GM21390 (cell line): ENCODE measurements around the gene TTC28.
"Not testable (repeated sequence)": the region's sequence is repeated elsewhere in the genome, so short reads cannot be mapped to it uniquely, and the experiment has no call there.

Experiments
- ATAC-seq: cut with Tn5 transposase; IDR thresholded peaks from one replicate; pipeline ENCODE4 v1.9.1; 2021; ENCODE audit not compliant: unreplicated experiment

Gene TTC28

DNA sequence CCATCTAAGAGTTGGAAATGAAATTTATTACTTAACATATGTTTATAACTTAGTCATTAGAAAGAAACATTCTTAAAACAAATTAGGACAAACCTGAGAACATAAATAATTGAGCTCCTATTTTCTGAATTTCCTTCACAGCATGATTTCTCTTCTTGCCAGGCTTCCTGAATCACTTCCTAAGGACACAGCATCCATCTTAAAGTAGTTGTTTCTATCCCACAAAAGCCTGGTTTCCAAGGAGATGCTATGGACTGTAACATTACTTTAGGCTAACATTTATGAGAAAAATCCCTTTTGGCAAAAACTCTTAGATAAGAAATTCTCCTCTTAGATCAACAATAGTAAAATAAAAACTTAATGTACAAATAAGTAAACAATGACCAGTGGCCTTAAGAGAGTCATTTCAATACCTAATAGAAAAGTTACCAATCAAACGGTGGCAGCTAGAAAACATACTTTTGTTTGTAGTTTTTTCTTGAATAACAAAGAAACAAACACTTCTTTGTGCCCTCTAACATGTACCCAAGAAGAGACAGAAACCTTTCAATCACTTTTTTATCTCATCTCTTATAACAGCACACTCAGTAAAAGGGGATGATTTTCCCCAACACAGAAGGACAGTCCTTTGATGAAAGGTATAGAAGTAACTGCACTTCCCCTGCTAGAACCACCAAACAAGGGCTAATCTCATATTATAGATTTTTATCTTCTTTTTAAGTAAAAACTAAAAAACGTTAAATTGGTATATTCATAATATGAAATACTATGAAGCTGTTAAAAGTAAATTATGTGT, 74.5 kb downstream of the TTC28 start:
- no peak for ATAC-seq

DNA sequence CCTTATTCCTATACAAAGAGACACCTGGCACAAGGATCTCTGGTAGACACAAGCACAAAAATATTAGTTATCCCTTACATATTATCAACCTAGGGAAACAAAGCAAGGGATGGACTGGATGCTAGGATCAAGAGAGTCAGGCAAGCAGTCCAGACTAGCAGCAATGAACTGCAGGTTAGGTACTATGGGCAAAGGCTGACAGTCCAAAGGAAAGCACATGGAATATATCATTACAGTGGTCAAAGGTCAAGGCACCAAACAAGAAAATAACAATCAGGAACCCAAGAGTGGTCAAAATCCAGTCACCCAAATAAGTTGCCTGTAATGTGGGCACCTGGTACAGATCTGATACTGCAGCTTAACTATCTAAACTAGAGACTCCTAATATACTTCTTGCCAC, 77.7 kb downstream of the TTC28 start:
- ATAC-seq, result no peak

DNA sequence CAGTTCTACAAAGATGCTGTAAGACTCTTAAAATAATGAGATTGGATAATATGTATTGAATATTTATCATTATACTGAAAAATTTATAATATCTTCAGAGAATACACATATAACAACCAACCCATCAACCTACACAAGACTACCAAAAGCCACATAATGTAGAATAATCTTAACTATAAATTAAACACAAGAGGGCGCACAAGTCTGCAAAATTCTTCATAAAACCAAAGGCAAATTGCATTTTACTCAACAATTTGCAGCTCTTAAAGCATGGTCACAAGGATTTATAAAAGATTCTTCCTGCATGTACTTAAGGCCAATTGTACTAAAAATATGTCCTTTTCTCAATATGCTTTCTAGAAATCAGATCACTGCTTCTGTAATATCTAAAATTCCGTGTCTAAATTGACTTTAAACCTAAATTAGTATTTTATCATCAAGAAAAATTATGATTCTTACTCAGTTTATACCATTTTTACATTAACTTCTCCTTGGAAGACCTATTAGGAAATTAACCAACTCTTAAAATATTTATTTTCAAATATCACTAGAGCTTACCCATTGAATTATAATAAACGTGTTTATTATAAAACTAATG, 79.0 kb downstream of the TTC28 start:
- no peak for ATAC-seq

DNA sequence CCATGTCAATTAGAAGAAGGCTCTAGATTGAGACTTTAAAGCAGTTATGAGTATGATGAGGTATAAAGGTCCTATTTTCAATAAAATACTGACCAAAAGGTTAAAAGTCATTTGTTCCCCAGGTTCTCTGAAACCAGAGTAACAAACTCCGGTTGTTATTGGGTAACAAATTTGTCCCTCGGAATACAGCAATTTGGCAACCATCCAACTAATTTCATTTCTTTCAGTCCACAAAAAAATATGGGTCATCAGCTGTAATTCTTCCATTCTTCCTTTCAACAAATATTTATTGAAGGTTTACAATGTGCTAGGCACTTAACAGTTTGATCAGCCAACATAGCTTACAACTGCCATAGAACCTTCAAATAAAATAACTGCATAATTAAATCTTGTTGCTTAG, 79.9 kb downstream of the TTC28 start:
- ATAC-seq, result no peak

DNA sequence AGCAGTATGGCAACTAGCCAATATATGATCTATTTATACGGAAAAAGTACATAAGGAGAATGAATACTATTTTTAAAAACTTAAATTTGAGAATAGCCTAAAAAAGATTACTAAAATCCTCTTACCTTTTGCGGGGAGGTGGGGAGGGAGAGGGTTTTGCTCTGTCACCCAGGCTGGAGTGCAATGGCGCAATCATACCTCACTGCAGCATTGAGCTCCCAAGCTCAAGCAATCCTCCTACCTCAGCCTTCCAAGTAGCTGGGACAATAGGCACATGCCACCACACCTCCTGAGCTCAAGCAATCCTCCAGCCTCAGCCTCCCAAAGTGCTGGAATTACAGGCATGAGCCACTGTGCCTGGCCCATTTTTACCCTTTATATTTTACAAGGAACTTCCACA, 82.0 kb downstream of the TTC28 start:
- ATAC-seq, result no peak

DNA sequence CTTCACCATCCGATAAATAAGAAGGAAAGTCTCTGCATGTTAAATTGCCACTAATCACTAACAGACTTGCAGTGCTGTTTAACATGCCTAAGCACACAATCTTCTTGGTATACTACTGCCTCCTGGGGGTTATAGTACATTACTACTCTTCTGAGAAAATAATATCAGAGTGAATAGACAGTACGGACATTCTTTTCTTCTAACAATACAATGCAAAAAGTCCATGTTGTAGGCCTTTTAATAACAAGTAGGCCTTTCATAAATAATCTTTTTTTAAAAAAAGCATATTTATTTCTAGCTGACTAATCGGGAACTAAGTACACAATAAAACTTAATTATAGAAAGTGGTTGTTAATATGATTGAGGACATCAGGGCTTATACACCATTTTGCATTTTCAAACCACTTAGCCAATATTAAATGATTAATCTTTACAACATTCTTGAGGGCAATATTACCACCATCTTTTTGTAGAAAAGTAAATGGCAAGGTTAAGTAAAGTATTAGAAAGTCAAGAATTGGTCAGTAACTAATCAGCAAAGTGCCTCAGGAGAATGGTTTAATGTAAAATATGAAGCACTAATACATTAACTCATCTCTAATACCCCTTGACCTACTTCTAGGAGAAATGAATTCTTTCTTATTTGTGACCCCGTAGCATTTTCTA, 84.7 kb downstream of the TTC28 start:
- no peak for ATAC-seq

DNA sequence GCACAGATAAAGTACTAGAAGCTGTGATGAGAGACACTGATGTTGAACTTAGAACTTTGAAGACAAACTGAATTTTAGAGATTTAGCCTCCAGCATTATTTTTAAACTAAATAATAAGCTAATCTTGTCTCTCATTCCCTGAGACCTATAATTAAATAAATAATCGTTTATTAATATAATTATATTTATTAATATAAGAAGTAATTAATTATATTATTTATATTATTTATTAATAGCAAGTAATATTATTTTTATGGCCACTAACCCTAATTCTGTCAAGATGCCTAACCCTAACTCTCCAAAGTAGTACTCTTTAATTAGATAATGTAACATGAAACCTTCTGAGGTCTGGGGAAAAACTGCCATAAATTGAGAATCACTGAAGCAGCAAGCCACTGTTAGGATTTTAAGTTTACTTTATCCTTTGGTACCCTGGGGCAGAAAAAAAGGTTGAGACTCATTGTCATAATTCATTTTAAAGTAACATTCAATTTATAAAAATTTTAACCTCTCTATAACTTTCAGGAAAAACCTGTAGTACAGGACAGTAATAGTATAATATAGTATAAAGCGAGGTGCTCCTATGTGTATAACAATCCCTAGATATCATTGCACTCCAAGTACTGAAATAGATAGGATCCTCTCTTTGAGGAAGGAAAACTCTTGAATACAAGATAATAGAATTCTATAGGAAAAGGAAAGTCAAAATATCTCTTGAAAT, 85.4 kb downstream of the TTC28 start:
- ATAC-seq, result no peak

DNA sequence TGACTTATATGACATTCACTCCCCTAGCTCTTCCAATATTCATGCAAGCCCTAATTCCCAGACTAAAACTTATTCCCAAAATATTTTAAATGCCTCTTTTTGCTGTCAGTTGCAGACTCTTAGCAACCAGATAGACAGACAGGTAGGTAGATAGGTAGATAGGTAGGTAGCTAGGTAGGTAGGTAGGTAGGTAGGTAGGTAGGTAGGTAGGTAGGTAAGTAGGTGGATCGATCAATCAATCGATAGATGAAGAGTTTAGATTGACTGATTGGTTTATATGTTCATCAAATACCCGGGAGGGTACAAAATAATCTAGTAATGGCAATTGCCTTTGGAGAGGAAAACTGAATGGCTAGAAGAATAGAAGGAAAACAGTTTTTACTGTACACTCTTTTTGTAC, 86.3 kb downstream of the TTC28 start:
- ATAC-seq, result no peak

DNA sequence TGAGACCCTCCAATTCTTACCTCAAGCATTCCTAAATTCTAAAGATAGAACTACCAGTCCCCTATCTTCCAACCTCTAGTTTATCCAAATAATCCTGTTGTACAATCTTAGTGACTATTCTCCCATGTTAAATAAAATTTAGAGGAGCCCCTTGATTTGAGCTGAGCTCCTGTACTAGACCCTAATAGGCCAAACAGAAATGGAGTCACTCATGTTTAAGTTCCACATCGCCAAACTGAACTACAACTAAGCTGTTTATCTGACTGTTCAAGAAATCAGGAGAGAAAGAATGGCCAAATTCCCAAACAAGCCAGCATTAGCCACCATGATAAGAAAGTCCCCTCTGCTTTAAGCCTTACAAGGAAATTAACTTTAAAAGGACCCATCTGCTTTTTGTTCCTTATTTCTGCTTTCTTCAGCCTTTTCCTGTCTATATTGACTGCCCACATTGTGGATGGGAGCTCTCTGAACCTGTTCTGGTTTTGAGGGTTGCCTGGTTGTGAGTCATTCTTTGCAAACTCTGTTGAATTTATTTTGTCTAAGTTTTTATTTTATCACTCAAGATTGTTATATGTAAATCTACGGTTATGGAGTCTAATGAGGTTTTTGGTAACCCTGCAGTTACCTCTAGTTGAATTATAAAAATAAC, 90.4 kb downstream of the TTC28 start:
- no peak for ATAC-seq

DNA sequence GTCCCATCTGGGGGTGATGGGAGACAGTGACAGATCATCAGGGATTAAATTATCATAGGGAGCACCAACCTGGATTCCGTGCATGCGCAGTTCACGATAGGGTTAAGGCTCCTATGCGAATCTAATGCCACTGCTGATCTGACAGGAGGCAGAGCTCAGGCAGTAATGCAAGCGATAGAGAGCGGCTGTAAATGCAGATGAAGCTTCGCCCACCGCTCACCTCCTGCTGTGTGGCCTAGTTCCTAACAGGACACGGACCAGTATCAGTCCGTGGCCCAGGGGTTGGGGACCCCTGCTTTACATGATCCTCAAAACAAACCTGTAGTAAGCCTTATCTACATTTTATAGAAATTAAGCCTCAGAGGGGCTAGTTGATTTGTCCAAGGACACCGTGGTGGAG, 94.3 kb downstream of the TTC28 start:
- no peak for ATAC-seq

DNA sequence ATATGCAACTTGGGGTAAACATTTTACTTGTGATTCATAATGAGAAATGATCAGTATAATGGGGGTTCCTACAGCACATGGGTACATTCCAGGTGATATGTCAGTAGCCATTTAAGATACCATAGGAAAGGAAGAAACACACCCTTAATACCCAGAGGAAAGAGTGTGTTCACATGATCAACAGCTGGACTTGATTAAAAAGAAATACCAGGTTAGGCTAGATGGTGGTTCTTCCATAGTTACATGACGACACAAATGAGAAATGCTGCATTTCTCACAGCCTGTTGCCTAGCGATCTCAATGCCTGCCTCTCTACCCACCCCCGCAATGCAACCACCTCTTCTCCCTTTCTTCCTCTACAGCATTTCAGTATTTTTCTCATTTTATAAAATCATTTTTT, 96.8 kb downstream of the TTC28 start:
- no peak for ATAC-seq

DNA sequence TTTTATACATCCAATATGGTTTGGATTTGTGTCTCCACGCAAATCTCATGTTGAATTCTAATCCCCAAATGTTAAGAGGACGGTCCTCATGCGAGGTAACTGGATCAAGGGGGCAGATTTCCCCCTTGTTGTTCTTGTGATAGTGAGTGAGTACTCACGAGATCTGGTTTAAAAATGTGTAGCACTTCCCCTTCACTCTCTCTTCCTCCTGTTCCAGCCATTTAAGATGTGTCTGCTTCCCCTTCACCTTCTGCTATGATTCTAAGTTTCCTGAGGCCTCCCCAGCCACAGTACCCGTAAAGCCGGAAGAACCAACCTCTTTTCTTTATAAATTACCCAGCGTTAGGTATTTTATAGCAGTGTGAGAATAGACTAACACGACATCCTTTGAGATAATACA, 98.6 kb downstream of the TTC28 start:
- ATAC-seq, result no peak

DNA sequence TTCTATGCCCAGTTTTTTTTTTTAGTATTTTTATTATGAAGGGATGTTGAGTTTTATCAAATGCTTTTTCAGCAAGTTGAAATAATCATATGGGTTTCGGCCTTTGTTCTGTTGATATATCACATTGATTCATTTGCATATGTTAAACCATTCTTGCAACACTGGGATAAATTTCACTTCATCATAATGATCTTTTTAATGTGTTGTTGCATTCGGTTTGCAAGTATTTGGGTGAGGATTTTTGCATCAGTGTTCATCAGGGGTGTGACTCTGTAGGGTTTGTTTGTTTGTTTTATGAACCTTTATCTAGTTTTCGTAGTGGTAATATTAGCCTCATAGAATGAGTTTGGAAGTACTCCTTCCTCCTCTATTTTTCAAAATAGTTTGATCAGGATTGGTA, 103.5 kb downstream of the TTC28 start:
- no peak for ATAC-seq

DNA sequence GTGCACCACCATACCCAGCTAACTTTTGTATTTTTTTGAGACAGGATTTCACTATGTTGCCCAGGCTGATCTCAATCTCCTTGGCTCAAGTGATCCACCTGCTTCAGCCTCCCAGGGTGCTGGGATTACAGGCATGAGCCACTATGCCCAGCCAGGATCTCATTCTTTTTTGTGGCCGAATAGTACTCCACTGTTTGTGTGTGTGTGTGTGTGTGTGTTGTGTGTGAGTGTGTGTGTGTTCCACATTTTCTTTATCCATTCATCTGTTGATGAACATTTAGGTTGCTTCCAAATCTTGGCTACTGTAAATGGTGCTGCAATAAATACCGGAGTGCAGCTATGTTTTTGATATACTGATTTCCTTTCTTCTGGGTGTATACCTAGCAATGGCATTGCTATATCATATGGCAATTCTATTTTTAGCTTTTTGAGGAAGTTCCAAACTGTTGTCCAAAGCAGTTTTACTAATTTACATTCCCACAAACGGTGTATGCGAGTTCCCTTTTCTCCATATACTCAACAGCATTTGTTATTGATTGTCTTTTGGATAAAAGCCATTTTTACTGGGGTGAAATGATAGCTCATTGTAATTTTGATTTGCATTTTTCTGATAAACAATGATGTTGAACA, 105.4 kb downstream of the TTC28 start:
- ATAC-seq, result no peak

DNA sequence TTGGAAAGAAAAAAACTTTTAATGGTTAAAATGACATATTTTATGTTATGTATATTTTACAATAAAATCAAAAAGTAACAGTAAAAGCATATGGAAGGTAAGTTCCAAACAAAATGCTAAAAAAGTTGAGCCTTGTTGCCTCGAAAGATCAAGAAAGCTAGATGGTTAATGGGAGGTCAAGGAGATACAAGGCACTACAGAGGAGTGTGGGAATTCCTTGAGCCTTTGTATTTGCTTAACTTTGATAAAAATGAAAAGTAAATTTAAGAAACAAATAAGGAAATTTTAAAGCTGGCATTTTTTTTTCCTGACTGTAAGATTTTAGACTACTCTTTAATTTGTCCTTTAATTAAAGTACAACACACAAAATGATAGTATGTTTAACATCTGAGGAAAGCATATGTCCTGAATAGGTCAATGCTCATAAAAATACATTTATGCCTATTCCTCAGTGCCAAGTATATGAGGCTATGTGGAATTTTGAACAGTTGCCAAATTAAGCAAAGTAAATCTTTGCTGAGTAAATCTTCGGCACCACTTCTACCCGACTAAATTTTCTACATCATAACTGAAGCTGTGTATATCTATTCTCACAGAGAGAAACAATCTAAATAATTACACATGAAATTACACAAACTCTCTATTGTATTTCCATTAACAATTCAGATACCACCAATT, 108.8 kb downstream of the TTC28 start:
- no peak for ATAC-seq

DNA sequence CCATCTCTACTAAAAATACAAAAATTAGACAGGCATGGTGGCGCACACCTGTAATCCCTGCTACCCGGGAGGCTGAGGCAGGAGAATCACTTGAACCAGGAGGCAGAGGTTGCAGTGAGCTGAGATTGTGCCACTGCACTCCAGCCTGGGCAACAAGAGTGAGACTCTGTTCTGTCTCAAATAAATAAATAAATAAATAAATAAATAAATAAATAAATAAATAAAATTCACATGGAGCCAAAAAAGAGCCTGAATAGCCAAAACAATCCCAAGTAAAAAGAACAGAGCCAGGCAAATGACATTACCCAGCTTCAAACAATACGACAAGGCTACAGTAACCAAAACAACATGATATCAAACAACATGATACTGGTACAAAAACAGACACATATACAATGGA, 110.7 kb downstream of the TTC28 start:
- ATAC-seq, result not testable (repeated sequence)

DNA sequence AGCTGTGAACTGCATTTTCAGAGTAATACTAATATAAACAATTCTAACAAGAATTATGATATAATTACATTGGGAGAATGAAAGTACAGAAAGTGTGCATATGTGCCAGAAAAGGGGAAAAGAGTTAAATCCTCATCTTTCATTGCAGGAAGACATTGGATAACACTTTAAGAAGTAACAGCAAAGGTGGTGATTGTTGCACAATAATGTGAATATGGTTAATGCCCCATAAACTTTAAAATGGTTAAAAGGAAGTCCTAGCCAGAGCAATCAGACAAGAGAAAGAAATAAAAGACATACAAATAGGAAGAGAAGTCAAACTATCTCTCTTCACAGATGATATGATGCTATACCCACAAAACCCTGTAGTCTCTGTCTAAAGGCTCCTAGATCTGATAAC, 111.5 kb downstream of the TTC28 start:
- ATAC-seq, result no peak

DNA sequence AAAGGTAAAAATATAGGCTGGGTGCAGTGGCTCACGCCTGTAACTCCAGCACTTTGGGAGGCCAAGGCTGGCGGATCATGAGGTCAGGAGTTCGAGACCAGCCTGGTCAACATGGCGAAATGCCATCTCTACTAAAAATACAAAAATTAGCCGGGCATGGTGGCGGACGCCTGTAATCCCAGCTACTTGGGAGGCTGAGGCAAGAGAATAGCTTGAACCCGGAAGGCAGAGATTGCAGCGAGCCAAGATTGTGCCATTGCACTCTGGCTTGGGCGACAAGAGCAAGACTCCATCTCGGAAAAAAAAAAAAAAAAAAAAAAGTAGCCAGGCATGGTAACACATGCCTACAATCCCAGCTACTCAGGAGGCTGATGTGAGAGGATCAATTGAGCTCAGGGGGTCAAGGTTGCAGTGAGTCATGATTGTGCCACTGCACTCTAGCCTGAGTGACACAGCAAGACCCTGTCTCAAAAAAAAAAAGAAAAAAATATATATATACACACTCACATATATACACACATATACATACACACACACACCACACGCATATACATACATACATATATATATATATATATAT, 112.6 kb downstream of the TTC28 start:
- not testable (repeated sequence) for ATAC-seq

DNA sequence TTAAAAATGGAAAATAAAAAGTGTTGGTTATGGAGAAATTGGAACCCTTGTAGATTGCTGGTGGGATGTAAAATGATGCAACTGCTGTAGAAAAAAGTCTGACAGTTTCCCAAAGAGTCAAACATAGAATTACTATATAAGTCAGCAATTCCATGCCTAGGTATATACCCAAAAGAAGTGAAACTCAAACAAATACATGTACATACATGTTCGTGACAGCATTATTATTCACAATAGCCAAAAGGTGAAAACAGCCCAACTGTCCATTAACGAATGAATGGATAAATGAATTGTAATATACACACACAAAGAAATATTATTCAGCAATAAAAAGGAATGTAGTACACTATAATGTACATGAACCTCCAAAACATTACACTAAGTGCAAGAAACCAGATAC, 116.0 kb downstream of the TTC28 start:
- no peak for ATAC-seq

DNA sequence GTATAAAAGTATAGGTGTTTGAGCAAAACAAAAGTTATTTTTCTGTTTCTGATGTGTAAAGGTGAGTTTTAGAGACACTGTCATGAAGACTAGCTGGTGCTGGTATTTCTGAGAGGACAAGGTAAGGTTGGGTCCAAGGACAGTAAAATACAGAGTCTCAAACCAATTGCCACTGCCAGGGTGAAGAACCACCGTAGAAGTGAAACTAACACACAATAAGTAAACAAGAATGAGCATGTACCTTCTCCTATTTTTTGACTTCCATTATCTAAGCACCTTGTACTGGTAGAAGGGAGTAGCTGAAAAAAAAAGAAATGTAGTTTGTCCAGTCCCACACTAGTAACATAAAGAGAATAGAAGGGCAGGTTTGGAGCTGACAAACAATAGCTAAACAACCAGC, 117.3 kb downstream of the TTC28 start:
- ATAC-seq, result no peak
